Cardiac fibroblast (primary cell): ENCODE data around the gene CHMP2B.

ENCODE experiments used
- DNase-seq, 2 donors: peaks; one replicate each; pipeline versions ENCODE4 v3.0.0 to v3.0.0-alpha.2; 2010; ENCODE audit warnings: low read depth in 2 of 2
- H3K4me3 ChIP-seq, 2 donors: replicated peaks in 1 of 2; 1 replicate in 1 of 2; 2 replicates in 1 of 2; pipeline ENCODE4 v1.5.1; 2011; ENCODE audit warnings: low read depth in 2 of 2, low read length in 2 of 2, mild to moderate bottlenecking in 2 of 2, moderate library complexity in 1 of 2
- CTCF ChIP-seq: IDR thresholded peaks from one replicate; pipeline ENCODE4 v1.5.1; 2011; ENCODE audit warnings: low read depth, mild to moderate bottlenecking, low read length, inconsistent platforms

CHMP2B gene

GRCh38 chr3:87203809-87204208 is 23.3 kb upstream of the CHMP2B start:
- TF ChIP-seq CTCF = no peak
- no peak overlapping the region for H3K4me3 ChIP-seq
- no peak for DNase-seq

GRCh38 chr3:87206070-87206469 is 21.0 kb upstream of the CHMP2B start:
- no peak for TF ChIP-seq CTCF
- DNase-seq = peak; percentile 63 to 78

GRCh38 chr3:87206635-87207034 is 20.5 kb upstream of the CHMP2B start:
- no peak for TF ChIP-seq CTCF

More at GRCh38 chr3:87206070-87206469, 21.0 kb upstream of the CHMP2B start:
- no peak overlapping the region for H3K4me3 ChIP-seq

GRCh38 chr3:87207460-87207859 is 19.6 kb upstream of the CHMP2B start:
- TF ChIP-seq CTCF = no peak
- DNase-seq = peak in 1 of 2 donors; percentile 42

More at GRCh38 chr3:87206635-87207034, 20.5 kb upstream of the CHMP2B start:
- DNase-seq = no peak
- no peak overlapping the region for H3K4me3 ChIP-seq

GRCh38 chr3:87209111-87209510 is 18.0 kb upstream of the CHMP2B start:
- no peak for DNase-seq
- no peak for TF ChIP-seq CTCF
- no peak overlapping the region for H3K4me3 ChIP-seq

More at GRCh38 chr3:87207460-87207859, 19.6 kb upstream of the CHMP2B start:
- H3K4me3 ChIP-seq = no peak overlapping the region

GRCh38 chr3:87218560-87218959 is 8.5 kb upstream of the CHMP2B start:
- no peak for TF ChIP-seq CTCF
- H3K4me3 ChIP-seq = no peak overlapping the region
- DNase-seq = no peak

GRCh38 chr3:87219611-87220010 is 7.5 kb upstream of the CHMP2B start:
- DNase-seq = peak; percentile 13 to 21
- no peak for TF ChIP-seq CTCF
- no peak overlapping the region for H3K4me3 ChIP-seq
